AG09319 (cell line): ENCODE results near the gene TMEM266.

Experiments used
- DNase-seq: peaks from one replicate; pipeline ENCODE4 v3.0.0-alpha.2; 2010; ENCODE audit warnings: low read depth; ENCODE audit errors: extremely low read depth
- TF ChIP-seq, protein P1 (sequence below): IDR thresholded peaks from 2 replicates; pipeline ENCODE4 v1.5.1; 2011; ENCODE audit warnings: low read depth, mild to moderate bottlenecking, inconsistent platforms, low read length, moderate library complexity

The TMEM266 gene

DNA sequence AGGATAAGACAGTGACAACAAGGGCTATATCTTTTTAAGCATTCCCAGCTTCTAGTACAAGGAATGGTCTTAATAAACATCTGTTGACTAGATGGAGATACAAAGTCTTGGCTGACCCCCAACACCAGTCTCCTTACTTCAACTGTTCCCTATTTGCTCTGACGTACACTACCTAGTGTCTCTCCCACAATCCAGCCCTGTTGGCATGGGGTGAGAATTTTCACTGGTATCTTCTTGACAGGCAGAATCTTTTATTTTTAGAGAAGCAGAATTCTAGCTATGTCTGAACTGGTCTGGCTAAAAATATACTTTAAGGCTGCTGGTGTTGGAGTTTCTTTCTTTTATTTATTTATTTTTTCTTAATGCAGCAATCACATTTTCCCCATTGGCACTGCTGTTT is 169.5 kb downstream of the TMEM266 start:
- no peak for DNase-seq
- TF ChIP-seq, protein P1, sequence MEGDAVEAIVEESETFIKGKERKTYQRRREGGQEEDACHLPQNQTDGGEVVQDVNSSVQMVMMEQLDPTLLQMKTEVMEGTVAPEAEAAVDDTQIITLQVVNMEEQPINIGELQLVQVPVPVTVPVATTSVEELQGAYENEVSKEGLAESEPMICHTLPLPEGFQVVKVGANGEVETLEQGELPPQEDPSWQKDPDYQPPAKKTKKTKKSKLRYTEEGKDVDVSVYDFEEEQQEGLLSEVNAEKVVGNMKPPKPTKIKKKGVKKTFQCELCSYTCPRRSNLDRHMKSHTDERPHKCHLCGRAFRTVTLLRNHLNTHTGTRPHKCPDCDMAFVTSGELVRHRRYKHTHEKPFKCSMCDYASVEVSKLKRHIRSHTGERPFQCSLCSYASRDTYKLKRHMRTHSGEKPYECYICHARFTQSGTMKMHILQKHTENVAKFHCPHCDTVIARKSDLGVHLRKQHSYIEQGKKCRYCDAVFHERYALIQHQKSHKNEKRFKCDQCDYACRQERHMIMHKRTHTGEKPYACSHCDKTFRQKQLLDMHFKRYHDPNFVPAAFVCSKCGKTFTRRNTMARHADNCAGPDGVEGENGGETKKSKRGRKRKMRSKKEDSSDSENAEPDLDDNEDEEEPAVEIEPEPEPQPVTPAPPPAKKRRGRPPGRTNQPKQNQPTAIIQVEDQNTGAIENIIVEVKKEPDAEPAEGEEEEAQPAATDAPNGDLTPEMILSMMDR = no peak

DNA sequence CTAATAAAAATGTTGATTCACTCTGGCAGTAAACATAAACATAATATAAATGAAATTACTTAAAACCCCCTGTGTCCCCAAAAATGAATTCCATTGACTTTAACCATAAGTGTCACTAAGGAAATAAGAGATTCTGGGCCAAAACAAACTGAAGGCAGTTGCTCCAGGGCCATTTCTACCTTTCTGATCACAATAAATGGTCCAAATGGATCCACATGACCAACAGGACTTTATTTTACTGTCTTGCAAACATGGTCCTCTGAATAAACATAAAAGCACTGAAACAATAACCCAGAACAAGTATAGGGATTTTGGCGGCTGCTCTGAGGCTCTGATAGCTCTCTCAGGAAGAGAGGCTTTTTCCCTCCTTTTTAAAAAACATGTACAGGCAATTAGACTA is 174.1 kb downstream of the TMEM266 start:
- TF ChIP-seq, protein P1 = no peak
- no peak for DNase-seq

DNA sequence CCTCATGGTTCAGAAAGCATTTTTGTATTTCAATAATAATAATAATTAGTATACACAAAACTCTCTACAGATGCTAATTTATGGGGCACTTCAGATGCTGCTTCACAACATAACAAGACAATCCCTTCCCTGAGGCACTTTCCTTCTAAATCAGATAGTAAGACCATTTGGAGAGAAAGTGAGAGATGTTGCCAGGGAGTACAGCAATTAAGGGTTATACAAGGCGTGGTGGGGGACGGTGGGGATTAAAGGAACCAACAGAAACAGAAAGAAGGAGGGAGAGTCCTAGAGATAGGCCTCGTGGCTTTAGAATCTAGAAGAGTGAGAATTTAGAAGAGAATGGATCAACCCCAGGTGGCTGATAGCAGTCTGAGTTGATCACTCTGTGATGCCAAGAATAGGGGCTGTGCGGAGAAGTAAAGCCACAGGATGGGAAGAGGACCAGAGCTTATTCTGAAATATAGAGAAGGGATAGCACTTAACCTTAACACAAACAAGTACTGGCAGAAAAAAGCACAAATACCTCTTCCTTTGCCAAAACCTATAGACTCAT is 174.6 kb downstream of the TMEM266 start:
- DNase-seq = no peak
- TF ChIP-seq, protein P1 = no peak

DNA sequence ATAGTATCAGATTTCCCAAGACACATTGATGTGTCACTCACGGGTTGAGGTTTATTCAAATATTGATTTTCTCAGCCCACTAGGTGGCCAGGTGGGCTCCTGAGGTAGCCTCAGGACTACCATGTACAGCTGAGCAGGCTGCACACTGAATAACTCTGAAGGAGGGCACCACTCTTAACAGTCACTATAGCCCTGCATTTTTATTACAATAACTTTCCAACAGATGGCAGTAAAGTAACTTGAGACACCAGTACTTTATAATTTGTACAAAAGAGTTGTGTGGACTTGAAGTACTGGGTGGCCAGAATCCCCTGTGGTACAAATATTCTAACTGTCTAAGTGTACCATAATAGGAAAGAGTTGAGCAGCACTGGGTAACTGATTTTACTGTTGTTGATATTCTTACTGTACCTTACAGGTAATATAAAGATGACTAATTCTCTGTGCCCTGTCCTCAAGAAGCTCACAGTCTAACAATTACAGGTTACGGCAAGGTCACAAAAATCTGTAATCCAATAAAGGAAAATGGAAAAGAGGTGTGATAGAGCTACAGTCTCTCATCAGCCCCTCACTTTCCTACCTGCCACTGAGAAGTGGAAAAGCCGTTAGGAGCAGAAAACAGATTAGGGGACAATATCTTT is 175.5 kb downstream of the TMEM266 start:
- DNase-seq = no peak
- TF ChIP-seq, protein P1 = peak; percentile 34

DNA sequence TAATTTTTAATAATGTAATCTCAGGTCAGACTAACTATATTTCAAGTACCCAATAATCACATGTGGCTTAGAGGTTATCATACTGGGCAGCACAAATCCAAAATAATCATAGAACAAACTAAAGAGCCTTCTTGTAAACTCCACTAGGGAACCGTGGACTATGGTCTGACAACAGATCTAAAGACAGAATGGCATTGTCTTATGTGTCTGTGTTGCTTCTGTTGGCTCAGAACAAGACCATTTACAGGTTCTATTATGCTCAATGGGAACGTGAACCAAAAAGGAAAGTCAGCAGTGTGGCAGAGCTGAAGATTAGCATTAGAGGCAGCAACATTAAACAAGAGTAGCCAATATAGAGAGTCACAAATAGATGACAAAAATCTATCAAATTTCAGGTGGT is 176.6 kb downstream of the TMEM266 start:
- TF ChIP-seq, protein P1 = no peak
- no peak for DNase-seq

DNA sequence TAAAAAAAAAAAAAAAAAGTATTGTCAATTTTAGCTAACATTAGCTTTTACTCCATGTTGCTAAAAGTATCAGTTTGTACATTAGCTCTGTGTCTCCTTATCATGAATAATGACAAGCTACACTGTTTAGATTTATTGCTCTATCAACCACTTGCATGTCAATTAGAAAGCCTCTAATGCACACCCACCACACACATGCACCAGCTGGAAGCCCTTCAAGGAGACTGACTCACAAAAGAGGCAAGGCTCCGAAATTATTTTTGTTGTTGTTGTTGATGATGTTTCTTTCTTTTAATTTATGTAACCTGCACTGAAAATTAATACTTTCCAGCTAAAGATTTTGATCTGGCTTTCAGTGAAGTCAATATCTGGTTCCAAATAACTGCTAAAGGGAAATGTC is 180.0 kb downstream of the TMEM266 start:
- DNase-seq = no peak
- TF ChIP-seq, protein P1 = no peak

DNA sequence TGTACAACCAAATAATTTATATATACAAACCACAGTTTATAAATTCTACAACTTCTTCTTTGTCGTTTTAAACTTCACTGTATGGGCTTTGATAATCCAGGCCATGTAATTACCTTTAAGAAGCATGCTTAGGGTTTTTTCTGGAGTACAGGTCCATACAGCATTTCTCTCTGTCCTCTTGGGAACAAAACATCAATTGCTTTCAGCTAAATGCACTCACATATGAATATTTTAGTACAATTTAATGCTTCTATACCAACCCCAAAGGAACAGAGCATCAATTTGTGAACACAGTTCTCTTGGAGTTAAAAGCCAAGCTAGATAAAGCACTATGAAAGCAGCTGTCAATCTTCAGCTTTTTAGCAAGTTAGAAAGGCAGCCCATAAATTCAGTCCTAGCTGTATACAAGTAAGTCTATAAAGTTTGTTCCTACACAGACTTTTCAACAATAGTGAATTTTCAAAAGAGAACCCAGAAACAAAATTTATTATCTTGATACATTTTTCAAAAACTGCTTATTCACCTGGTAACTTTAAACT is 185.4 kb downstream of the TMEM266 start:
- TF ChIP-seq, protein P1 = no peak
- DNase-seq = no peak
